C4-2B (cell line): ENCODE results near the gene CORIN.

Experiments used
- H3K27ac ChIP-seq: fragments of 450-650 bp; 2 replicates; pipeline ENCODE4 v1.5.1; 2017
- ZFX ChIP-seq: fragments of 450-650 bp; IDR thresholded peaks from 2 replicates; pipeline ENCODE4 v1.6.1; 2017
- TF ChIP-seq, protein P1 (sequence below): fragments of 450-650 bp; conservative IDR thresholded peaks from 2 replicates; pipeline ENCODE4 v1.5.1; 2017; ENCODE audit warnings: mild to moderate bottlenecking

Gene CORIN

DNA sequence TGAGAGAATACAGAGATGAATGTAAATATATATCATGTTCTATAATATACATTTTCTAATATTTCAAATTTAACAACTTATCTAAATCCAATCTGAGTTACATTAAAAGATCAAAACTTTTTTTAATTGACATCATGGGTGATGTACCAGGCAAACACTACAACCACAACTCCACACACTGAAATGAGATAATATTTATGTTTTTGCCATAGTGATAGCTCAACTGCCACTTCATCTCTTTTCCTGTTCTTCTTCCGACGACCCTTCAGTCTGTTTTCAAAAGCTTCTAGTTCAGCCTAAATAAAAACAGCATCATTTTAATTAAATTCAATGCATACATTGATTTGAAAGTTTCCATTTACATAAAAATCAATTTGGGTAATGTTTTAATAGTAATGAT lies 10.2 kb upstream of the CORIN start:
- TF ChIP-seq, protein P1, sequence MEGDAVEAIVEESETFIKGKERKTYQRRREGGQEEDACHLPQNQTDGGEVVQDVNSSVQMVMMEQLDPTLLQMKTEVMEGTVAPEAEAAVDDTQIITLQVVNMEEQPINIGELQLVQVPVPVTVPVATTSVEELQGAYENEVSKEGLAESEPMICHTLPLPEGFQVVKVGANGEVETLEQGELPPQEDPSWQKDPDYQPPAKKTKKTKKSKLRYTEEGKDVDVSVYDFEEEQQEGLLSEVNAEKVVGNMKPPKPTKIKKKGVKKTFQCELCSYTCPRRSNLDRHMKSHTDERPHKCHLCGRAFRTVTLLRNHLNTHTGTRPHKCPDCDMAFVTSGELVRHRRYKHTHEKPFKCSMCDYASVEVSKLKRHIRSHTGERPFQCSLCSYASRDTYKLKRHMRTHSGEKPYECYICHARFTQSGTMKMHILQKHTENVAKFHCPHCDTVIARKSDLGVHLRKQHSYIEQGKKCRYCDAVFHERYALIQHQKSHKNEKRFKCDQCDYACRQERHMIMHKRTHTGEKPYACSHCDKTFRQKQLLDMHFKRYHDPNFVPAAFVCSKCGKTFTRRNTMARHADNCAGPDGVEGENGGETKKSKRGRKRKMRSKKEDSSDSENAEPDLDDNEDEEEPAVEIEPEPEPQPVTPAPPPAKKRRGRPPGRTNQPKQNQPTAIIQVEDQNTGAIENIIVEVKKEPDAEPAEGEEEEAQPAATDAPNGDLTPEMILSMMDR = no peak
- no peak for TF ChIP-seq ZFX

DNA sequence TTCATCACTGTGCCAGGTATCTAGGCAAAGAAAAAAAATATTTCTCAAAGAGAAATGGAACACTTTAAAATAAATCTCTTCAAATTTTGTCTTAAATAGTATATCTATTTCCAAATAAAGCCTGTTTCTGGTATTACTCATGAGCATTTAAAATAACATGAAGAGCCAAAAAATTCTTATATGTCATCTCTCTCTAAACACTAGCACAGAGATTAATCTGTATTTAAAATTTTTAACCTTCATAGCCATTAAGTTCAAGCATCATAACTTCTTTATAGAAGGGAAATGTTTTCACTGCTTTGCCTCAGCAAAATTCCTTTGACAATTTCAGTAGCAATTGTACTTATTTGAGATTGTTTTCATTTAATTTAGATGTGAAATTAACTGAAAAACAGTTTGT lies 5.1 kb upstream of the CORIN start:
- TF ChIP-seq, protein P1 = no peak
- H3K27ac ChIP-seq = no peak overlapping the region

More for the DNA sequence above, 10.2 kb upstream of the CORIN start:
- no peak overlapping the region for H3K27ac ChIP-seq

DNA sequence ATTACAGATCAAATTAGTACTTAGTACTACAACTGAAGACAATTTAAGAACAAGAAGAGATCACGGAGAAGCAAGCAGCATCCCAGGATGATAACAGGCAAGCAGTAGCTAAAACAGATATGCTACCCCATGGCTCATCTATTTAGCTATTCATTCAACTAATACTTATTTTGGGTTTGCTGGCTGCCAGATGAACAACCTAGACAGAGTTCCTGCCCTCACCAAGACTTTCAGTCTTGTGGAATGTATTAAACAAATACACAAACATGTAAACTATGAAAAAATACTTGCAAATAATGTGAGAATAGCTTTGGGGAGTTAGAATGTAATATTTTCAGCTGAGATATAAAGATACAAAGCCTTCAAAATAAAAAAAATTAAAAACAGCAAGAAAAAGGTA lies 2.4 kb upstream of the CORIN start:
- no peak overlapping the region for H3K27ac ChIP-seq
- TF ChIP-seq, protein P1 = no peak
- no peak for TF ChIP-seq ZFX

DNA sequence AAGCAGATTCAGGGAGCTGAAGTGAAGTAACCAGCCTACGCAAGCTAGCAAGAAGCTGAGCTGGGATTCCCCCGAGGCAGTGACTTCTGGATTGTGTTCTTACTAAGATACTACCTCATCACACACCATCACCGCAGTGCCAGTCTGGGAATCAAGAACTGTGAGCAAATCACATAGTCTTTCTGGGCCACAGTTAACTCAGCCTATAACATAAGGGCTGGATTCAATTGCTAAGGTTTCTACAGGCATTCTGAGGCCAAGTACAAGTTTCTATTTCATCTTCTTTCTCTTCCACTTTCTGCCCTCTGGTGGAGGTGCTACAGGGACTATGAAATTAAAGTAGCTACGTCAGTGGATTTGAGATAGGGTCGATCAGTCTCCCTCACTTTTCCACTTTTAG lies 1.4 kb upstream of the CORIN start:
- no peak for TF ChIP-seq ZFX
- TF ChIP-seq, protein P1 = 0 out of 2 replicates have a peak, but pooled peaks have one; percentile 16
- no peak overlapping the region for H3K27ac ChIP-seq

DNA sequence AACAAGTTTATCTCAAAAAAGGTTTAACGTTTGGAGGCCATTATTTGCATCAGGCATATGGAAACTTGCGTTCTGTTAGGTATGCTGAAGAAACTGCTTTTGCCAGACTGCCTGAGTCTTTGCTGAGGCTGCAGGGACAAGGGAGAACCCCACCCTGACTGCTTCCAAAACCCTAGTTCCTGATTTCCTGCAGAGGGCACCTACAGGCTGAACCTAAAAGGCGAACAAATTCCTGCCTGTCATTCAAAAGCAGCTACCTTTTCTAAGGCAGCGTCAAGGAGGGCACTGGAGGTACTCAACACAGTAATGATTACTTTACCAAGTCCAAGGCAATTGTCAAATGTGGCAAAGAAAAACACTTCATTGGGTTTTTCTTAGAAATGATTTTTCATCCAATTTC lies 578 bp upstream of the CORIN start:
- no peak overlapping the region for H3K27ac ChIP-seq
- TF ChIP-seq, protein P1 = no peak
- no peak for TF ChIP-seq ZFX

DNA sequence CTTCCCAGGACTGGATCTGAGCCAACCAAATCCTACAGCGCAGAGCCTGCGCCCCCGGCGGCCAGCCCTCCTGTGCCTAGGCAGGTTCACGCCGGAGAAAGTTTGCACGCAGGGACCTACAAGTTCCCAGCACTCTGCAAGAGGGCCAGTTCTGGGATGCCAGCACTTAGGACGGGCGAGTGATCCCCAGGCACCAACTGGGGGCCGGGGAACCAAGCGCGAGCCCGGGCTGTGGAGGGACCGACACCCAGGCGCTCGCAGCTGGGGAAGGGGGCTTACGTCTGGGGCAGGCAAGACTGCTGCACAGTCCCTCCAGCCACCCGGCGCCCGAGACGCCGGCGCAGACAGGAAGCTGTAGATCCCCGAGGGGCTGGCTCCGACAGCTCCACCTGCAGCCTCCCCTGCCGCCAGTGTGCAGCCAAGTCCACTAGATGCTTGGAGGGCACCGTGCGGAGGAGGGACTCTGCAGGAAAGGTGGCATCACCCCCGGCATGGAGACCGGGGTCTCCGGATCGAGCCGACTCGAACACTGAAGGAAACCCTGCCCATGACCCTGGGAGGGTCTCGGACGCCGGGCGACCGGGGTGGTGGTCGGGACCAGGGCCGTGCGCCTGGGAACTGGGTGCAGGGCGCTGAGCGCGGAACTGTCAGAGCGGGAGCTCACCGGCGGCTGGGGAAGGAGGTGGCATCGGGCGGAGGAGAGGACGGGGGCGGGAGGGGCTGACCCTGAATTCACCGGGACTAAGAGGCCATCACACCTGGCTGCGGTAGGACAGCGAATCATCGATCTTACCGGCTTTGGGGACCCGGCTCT lies 566 bp downstream of the CORIN start:
- H3K27ac ChIP-seq = no peak overlapping the region
- TF ChIP-seq ZFX = no peak
- TF ChIP-seq, protein P1 = no peak

DNA sequence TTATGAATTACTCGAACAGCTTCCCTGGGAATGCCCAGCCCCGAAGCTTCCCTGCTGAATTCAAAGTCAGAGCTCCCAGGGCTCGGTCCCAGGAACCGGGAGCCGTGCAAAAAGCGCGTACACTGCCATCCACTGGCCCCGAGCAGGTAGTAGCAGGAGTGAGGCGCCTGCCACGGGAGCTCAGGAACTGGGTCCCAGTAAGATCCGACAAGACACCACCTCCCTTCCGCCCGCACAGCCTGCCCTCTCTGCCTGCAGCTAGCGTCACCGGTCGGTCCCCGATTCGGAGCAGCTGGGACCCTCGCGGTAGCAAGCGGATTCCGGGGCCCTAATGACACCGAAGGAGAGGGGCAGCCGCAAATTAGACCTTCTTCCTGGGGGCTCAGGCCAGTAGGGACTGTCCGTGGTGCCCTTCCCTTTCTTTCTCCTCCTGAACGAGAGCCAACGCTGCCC lies 1.2 kb downstream of the CORIN start:
- TF ChIP-seq, protein P1 = peak; percentile 79
- no peak for TF ChIP-seq ZFX
- no peak overlapping the region for H3K27ac ChIP-seq
